Spleen (tissue), 11 donors: Measurements from ENCODE around the gene STRN4. TPM values are rescaled to one million over a fixed set of nuclear protein-coding genes. Genes with fewer than 3 reads are reported as not detected.

ENCODE experiments used
- DNase-seq: peaks from one replicate; pipeline ENCODE4 v3.0.0-alpha.2; 2020
- H3K27ac ChIP-seq, 8 donors: fragments of 200-600 bp; sonication (generic) in 7 of 8; 1 replicate in 4 of 8; 2 replicates in 4 of 8; pipeline versions ENCODE4 v1.5.0 to v1.8.0; 2016 to 2021; ENCODE audit warnings: inconsistent platforms in 4 of 8, mild to moderate bottlenecking in 4 of 8, moderate library complexity in 1 of 8
- H3K27me3 ChIP-seq, 7 donors: fragments of 200-600 bp; sonication (generic) in 6 of 7; replicated peaks in 1 of 7; 1 replicate in 4 of 7; 2 replicates in 3 of 7; pipeline versions ENCODE4 v1.5.0 to v1.8.0; 2016 to 2021; ENCODE audit warnings: inconsistent platforms in 3 of 7, mild to moderate bottlenecking in 1 of 7
- H3K36me3 ChIP-seq, 6 donors: fragments of 200-600 bp; sonication (generic) in 5 of 6; 1 replicate in 4 of 6; 2 replicates in 2 of 6; pipeline versions ENCODE4 v1.5.0 to v1.8.0; 2016 to 2021; ENCODE audit warnings: inconsistent platforms in 2 of 6
- H3K4me1 ChIP-seq, 6 donors: fragments of 200-600 bp; sonication (generic) in 5 of 6; 1 replicate in 3 of 6; 2 replicates in 3 of 6; pipeline versions ENCODE4 v1.5.0 to v1.8.0; 2016 to 2021; ENCODE audit warnings: inconsistent platforms in 3 of 6
- H3K4me3 ChIP-seq, 8 donors: fragments of 200-600 bp; sonication (generic) in 7 of 8; 1 replicate in 4 of 8; 2 replicates in 4 of 8; pipeline versions ENCODE4 v1.5.0 to v1.8.0; 2016 to 2021; ENCODE audit warnings: inconsistent platforms in 4 of 8, mild to moderate bottlenecking in 4 of 8, moderate library complexity in 2 of 8
- H3K9me3 ChIP-seq, 8 donors: fragments of 200-600 bp; sonication (generic) in 7 of 8; 1 replicate in 4 of 8; 2 replicates in 4 of 8; pipeline versions ENCODE4 v1.5.0 to v1.8.0; 2016 to 2021; ENCODE audit warnings: inconsistent platforms in 4 of 8
- POLR2A ChIP-seq, 3 donors: fragments of 450-650 bp; IDR thresholded peaks; one replicate each; pipeline ENCODE4 v1.5.1; 2017; ENCODE audit warnings: antibody characterized with exemption in 3 of 3, mild to moderate bottlenecking in 1 of 3
- POLR2AphosphoS5 ChIP-seq, 3 donors: sonication (generic); formaldehyde crosslinking; IDR thresholded peaks; one replicate each; pipeline ENCODE4 v1.5.1; 2017; ENCODE audit warnings: antibody characterized with exemption in 3 of 3
- WGBS, 5 donors: extraction: QIAGEN DNeasy Blood & Tissue Kit in 3 of 5; methylation state at CpG; one replicate each; pipeline versions ENCODE4 v1.1.5 to v1.1.7; 2013 to 2018; 5-methylcytosine and 5-hydroxymethylcytosine counted together
- intact Hi-C: fragments of 100-400 bp; cut with DNase I; formaldehyde crosslinking; loops from one replicate; pipeline ENCODE4 v1.15.0; 2023; ENCODE audit warnings: low total_unique reads
- polyA plus RNA-seq, 3 donors: library from polyadenylated mRNA; stranded (reverse); fragments of 200-250 nt; gene quantifications; one replicate each; pipeline ENCODE4 v1.2.1, GENCODE V29; 2013
- total RNA-seq, 7 donors: library from RNA; depleted of rRNA in 3 of 7; stranded (reverse); fragments of >200 nt in 3 of 7; fragmentation: NEBNext Ultra II Directional in 4 of 7; extraction: Animal tissue kit (Norgen Biotek cat#: 25700) in 4 of 7; gene quantifications; one replicate each; pipeline versions ENCODE4 v1.1.0 to v1.2.1, GENCODE V29; 2016 to 2021
- TF ChIP-seq, protein P1 (sequence below), 11 experiments: fragments of 200-600 bp in 7 of 11; fragments of 450-650 bp in 4 of 11; sonication (generic) in 4 of 11; IDR thresholded peaks in 8 of 11; conservative IDR thresholded peaks in 3 of 11; 1 replicate in 7 of 11; 2 replicates in 4 of 11; pipeline versions ENCODE4 v1.4.0 to v1.8.0; 2016 to 2021; ENCODE audit warnings: antibody characterized with exemption in 11 of 11, inconsistent platforms in 4 of 11, mild to moderate bottlenecking in 1 of 11
- donor health status: healthy with polysubstance abuse.
- donor health status: DM: no; HTN: no; CAD: no; lungs with moderate emphysema.
- donor health status: DM: no; HTN: no; CAD: no.
- donor health status: Bipolar disorder and iron deficiency.
- donor health status: healthy.
- donor health status: DM: no; HTN: no; CAD: no.
- donor health status: DM: yes; HTN: yes; CAD: no.

STRN4 gene
- total and polyA plus RNA-seq, 10 donors: 28.2 to 143 (median 96.6) TPM

DNA sequence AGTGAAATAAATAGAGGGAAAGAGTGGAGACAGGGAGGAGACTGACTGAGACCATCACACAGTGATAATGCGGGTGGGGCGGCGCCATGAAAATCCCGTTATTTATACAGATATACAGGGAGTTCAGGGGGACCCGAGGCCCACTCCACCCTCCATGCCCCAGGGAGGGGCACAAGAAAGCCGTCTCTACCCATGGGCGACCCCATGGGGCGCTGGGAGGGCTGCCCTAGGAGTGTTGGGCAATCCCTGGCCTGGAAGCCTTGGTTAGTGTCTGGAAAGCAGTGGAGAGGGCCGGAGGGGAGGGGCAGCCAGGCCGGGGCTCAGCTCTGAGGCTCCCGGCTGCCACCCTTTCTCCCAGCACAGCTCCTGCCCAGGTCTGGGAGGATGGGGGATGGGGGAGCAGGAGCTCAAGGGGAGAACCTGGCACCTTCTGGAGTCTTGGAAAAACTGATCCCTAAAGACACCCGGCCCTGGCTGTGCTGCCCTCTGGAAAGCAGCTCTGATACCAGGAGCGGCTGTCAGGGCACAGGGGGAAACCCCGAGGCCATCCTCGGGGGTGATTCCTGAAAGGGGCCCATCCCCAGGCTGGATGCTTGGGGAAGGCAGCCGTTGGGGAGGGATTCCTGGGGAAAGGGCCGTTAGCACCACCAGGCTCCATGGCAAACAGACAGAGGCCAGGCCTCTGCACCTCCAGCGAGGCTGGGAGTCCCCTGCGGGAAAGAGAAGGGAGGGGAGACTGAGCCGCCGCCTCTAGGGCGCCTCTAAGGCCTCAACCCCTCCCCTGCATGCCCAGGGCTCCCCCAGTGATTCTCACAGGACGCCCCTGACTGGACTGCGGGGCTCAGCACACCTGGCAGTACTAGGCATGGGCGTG is 26.4 kb downstream of the STRN4 start:
- peak overlapping the region in 1 of 8 donors; percentile 93 for H3K4me3 ChIP-seq
- TF ChIP-seq POLR2A (IDR thresholded peaks at IDR 0.05) (no peak), POLR2AphosphoS5 (IDR thresholded peaks at IDR 0.05) (no peak)
- TF ChIP-seq, protein P1, sequence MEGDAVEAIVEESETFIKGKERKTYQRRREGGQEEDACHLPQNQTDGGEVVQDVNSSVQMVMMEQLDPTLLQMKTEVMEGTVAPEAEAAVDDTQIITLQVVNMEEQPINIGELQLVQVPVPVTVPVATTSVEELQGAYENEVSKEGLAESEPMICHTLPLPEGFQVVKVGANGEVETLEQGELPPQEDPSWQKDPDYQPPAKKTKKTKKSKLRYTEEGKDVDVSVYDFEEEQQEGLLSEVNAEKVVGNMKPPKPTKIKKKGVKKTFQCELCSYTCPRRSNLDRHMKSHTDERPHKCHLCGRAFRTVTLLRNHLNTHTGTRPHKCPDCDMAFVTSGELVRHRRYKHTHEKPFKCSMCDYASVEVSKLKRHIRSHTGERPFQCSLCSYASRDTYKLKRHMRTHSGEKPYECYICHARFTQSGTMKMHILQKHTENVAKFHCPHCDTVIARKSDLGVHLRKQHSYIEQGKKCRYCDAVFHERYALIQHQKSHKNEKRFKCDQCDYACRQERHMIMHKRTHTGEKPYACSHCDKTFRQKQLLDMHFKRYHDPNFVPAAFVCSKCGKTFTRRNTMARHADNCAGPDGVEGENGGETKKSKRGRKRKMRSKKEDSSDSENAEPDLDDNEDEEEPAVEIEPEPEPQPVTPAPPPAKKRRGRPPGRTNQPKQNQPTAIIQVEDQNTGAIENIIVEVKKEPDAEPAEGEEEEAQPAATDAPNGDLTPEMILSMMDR (IDR thresholded peaks at IDR 0.05 in 8 of 11, conservative IDR thresholded peaks at IDR 0.05 in 3 of 11): no peak
- intact Hi-C loops: no loop called here
- WGBS, 5 donors: 73 to 81% (median 77%) methylated on average over 19 to 25 of the region's 25 CpGs
- H3K4me1 ChIP-seq: peaks cover 49 to 94% (median 83%) of the 10 kb centered on the region in 6 donors
- no peaks in the 10 kb centered on the region for H3K27me3 ChIP-seq
- H3K36me3 ChIP-seq: peaks cover 0 to 65% (median 52%) of the 10 kb centered on the region in 6 donors
- no peaks in the 10 kb centered on the region for H3K9me3 ChIP-seq
- peak overlapping the region; percentile 1 to 98 (median 94) for H3K27ac ChIP-seq
- peak; percentile 78 for DNase-seq

DNA sequence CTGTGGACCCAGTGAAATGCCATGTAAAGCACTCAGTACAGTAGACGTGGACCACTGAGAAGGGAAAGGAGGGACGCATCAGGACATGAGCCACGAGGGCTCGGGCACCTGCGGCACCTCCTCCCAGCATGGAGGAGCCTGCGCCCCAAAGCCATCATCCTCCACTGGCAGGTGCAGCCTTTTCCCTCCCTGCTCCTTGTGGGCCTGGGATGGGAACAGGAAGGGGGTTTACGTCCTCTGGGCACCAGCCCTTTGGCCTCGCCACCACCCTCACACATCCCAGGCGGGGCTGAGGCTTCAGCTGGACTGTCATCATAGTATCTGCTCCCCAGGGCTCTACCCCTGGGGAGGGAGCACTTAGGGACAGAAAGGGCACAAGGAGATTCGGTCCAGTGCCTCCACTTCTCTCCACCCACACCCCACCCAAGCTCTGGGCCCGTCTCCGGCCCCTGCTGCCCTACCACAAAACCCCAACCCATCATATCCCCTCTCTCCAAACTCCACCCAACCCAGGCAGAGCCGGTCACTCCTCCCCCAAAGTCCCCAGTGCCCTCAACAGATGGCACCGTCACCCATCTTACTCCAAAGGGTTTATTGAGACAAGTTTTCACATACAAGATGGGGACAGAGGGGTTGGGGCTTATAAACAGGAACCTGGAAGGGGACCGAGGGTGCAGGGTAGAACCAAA is 27.2 kb downstream of the STRN4 start:
- TF ChIP-seq, protein P1 (IDR thresholded peaks at IDR 0.05 in 8 of 11, conservative IDR thresholded peaks at IDR 0.05 in 3 of 11): no peak
- TF ChIP-seq POLR2AphosphoS5 (IDR thresholded peaks at IDR 0.05): peak; percentile 37 to 63 (median 47)
- Histone ChIP-seq H3K4me3 (peak overlapping the region in 5 of 8 donors; percentile 76 to 93 (median 79)), H3K9me3 (no peaks in the 10 kb centered on the region), H3K36me3 (peaks cover 0 to 57% (median 44%) of the 10 kb centered on the region in 6 donors), H3K27me3 (no peaks in the 10 kb centered on the region), H3K4me1 (peaks cover 51 to 93% (median 84%) of the 10 kb centered on the region in 6 donors), H3K27ac (peak overlapping the region; percentile 87 to 98 (median 96))
- peak; percentile 89 for DNase-seq
- intact Hi-C loops: no loop called here
- 49 to 58% (median 55%) methylated on average over 13 to 15 of the region's 15 CpGs for WGBS, 5 donors

DNA sequence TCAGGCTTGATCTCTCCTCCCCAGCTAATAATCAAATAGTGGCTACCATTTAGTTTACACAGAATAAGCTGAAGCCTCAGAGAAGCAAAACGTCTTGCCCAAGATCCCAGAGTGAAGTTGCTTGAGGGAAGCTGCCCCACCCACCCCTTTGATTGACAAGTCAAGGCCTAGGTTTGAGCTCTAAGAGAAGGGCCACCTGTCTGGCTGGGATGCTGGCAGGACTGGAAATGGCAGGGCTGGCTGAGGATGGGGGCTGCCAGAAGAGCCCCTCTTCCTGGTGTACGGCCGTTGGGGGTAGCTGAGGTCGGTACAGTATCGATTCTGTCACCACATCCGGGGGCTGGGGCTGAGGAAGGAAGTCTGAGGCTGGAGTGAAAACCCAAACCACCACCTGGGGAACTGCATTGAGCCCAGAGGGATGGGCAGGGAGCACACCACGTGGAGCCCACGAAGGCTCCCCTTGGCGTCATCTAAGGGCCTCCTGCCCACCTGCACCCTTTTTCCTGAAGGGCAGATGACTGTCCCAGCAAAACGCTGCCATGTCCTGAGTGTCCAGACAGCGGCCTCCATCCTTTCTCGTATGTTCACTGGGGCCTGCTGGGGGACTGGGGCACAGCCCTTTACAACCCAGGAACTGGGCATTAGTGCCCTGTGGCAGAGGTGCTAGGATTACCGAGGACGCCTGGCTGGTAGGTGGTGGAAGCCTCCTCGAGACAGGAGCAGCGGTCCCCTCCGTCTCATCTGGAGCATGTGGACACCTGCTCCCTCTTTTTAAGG is 27.9 kb downstream of the STRN4 start:
- Histone ChIP-seq H3K4me3 (peak overlapping the region; percentile 55 to 93 (median 77)), H3K4me1 (peaks cover 50 to 93% (median 85%) of the 10 kb centered on the region in 6 donors), H3K27me3 (no peaks in the 10 kb centered on the region), H3K9me3 (no peaks in the 10 kb centered on the region), H3K27ac (peak overlapping the region; percentile 87 to 98 (median 96)), H3K36me3 (peaks cover 0 to 50% (median 38%) of the 10 kb centered on the region in 6 donors)
- intact Hi-C loops: no loop called here
- peak; percentile 91 for DNase-seq
- WGBS, 5 donors: 20 to 29% (median 22%) methylated on average over 13 to 17 of the region's 17 CpGs
- TF ChIP-seq POLR2A (IDR thresholded peaks at IDR 0.05): no peak
- TF ChIP-seq POLR2AphosphoS5 (IDR thresholded peaks at IDR 0.05): peak; percentile 44 to 80 (median 79)

DNA sequence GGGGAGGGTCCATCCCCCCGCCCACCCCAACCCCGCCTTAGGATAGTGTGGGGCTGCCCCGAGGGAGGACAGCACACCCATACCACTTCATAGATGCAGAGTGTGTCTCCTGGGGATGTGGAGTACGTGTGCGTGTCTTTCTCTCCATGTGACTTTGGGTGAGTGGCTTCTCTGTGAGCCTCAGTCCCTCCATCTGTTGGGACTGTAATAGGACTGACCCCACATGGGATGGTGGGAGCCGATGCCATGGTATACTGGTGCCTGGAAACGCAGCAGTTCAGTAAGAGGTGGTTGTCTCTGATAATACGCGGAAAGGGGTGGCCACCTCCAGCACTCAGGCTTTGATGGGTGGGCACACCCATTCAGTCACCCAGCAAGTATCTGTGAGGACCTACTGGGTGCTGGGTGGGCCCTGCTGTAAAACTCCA is 28.5 kb downstream of the STRN4 start:
- Histone ChIP-seq H3K27ac (peak overlapping the region; percentile 87 to 98 (median 96)), H3K4me1 (peaks cover 48 to 93% (median 85%) of the 10 kb centered on the region in 6 donors), H3K27me3 (no peaks in the 10 kb centered on the region), H3K4me3 (peak overlapping the region; percentile 55 to 93 (median 77)), H3K9me3 (no peaks in the 10 kb centered on the region), H3K36me3 (peaks cover 0 to 46% (median 32%) of the 10 kb centered on the region in 6 donors)
- WGBS, 5 donors: 11 to 23% (median 14%) methylated on average over 5 to 9 of the region's 9 CpGs
- intact Hi-C loops: no loop called here
- TF ChIP-seq, protein P1 (IDR thresholded peaks at IDR 0.05 in 8 of 11, conservative IDR thresholded peaks at IDR 0.05 in 3 of 11): no peak
- TF ChIP-seq POLR2A (IDR thresholded peaks at IDR 0.05): no peak
- TF ChIP-seq POLR2AphosphoS5 (IDR thresholded peaks at IDR 0.05): no peak
- peak; percentile 75 for DNase-seq
